Astrocyte (in vitro differentiated cells and primary cell): Measurements from ENCODE around the gene MEF2B. TPM values are rescaled to one million over a fixed set of nuclear protein-coding genes. Genes with fewer than 3 reads are reported as not detected.

Experiments
- DNase-seq: peaks from one replicate; pipeline ENCODE4 v3.0.0-alpha.2; 2010; ENCODE audit warnings: low read depth
- FAIRE-seq: peaks from 2 replicates; lab custom pipeline; 2011; peaks lifted over from hg19 to GRCh38; lab: Jason Lieb, UNC
- H2AFZ ChIP-seq: 2 replicates; pipeline ENCODE4 v1.6.0; 2012; ENCODE audit warnings: low read depth, low read length, inconsistent platforms
- H3K27ac ChIP-seq: 2 replicates; pipeline ENCODE4 v1.5.1; 2011; ENCODE audit warnings: low read depth, low read length, inconsistent platforms
- H3K27me3 ChIP-seq: 2 replicates; pipeline ENCODE4 v1.6.0; 2011; ENCODE audit warnings: low read length, inconsistent platforms; ENCODE audit not compliant: insufficient read depth
- H3K36me3 ChIP-seq: 2 replicates; pipeline ENCODE4 v1.5.1; 2011; ENCODE audit warnings: low read length, inconsistent platforms; ENCODE audit not compliant: insufficient read depth
- H3K4me1 ChIP-seq: 2 replicates; pipeline ENCODE4 v1.5.1; 2011; ENCODE audit warnings: low read length, inconsistent platforms; ENCODE audit not compliant: insufficient read depth
- H3K4me2 ChIP-seq: 2 replicates; pipeline ENCODE4 v1.6.0; 2012; ENCODE audit warnings: low read length, inconsistent platforms
- H3K4me3 ChIP-seq: 2 replicates; pipeline ENCODE4 v1.5.1; 2011; ENCODE audit warnings: low read depth, mild to moderate bottlenecking, low read length, inconsistent platforms; ENCODE audit not compliant: insufficient read depth
- H3K79me2 ChIP-seq: 2 replicates; pipeline ENCODE4 v1.6.0; 2012; ENCODE audit warnings: mild to moderate bottlenecking, low read length, inconsistent platforms; ENCODE audit not compliant: insufficient read depth
- H3K9ac ChIP-seq: 2 replicates; pipeline ENCODE4 v1.6.0; 2012; ENCODE audit warnings: mild to moderate bottlenecking, low read length, inconsistent platforms
- H3K9me3 ChIP-seq: 2 replicates; pipeline ENCODE4 v1.5.1; 2012; ENCODE audit warnings: low read depth, mild to moderate bottlenecking, low read length, inconsistent platforms; ENCODE audit not compliant: insufficient read depth
- H4K20me1 ChIP-seq: 2 replicates; pipeline ENCODE4 v1.6.0; 2012; ENCODE audit warnings: low read length, inconsistent platforms; ENCODE audit not compliant: insufficient read depth
- H3K27ac Mint-ChIP-seq: one replicate; pipeline ENCODE4 v1.8.0; 2021; ENCODE audit warnings: mild to moderate bottlenecking, mixed read lengths; ENCODE audit not compliant: unreplicated experiment
- H3K27me3 Mint-ChIP-seq: one replicate; pipeline ENCODE4 v1.8.0; 2021; ENCODE audit warnings: low read depth, mixed read lengths; ENCODE audit not compliant: unreplicated experiment
- H3K36me3 Mint-ChIP-seq: one replicate; pipeline ENCODE4 v1.8.0; 2021; ENCODE audit warnings: low read depth, mixed read lengths; ENCODE audit not compliant: unreplicated experiment
- H3K4me1 Mint-ChIP-seq: one replicate; pipeline ENCODE4 v1.8.0; 2021; ENCODE audit warnings: low read depth, mixed read lengths; ENCODE audit not compliant: unreplicated experiment
- H3K4me3 Mint-ChIP-seq: one replicate; pipeline ENCODE4 v1.8.0; 2021; ENCODE audit warnings: mild to moderate bottlenecking, moderate library complexity, mixed read lengths; ENCODE audit not compliant: unreplicated experiment
- H3K9me3 Mint-ChIP-seq: one replicate; pipeline ENCODE4 v1.8.0; 2021; ENCODE audit warnings: mild to moderate bottlenecking, mixed read lengths; ENCODE audit not compliant: unreplicated experiment
- EZH2 ChIP-seq: IDR thresholded peaks from 2 replicates; pipeline ENCODE4 v1.6.1; 2012; ENCODE audit warnings: mild to moderate bottlenecking, low read length, inconsistent platforms; ENCODE audit not compliant: insufficient read depth
- total RNA-seq: library from RNA; stranded (reverse); gene quantifications from 2 replicates; pipeline ENCODE4 v1.2.1, GENCODE V29; 2021
- TF ChIP-seq, protein P1 (sequence below): IDR thresholded peaks from 2 replicates; pipeline ENCODE4 v1.5.1; 2011; ENCODE audit warnings: low read depth, mild to moderate bottlenecking, inconsistent platforms, low read length, moderate library complexity; ENCODE audit not compliant: insufficient read depth

Gene MEF2B
- total RNA-seq, 1 donor from 2014 or later: 1.7 TPM

DNA sequence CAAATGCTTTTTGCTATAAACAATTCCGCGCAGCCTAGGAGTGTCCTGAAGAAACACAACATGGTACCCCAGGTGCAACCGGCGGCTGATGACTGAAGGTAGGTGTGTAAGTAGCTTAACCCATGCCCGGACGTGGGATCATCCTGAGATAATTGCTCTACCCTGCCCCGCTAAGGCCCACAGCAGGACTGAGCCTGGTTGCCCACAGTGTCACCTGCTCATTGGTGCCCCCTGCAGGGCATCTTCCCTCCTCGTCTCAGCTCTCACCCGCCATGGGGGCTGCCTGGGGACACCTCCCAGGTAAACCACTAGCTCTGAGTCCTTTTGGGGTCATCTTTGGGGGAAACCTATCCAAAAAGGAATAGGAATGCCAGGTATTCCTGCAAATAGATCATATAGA is 54.1 kb downstream of the MEF2B start:
- Mint-ChIP-seq H3K27ac (no peak overlapping the region), H3K9me3 (no peaks in the 10 kb centered on the region), H3K4me3 (no peak overlapping the region), H3K27me3 (peaks cover 11% of the 10 kb centered on the region), H3K36me3 (peaks cover 7% of the 10 kb centered on the region), H3K4me1 (peaks cover 10% of the 10 kb centered on the region)
- FAIRE-seq (no peak), DNase-seq (no peak)
- H4K20me1 ChIP-seq: no peaks in the 10 kb centered on the region
- H3K36me3 ChIP-seq: no peaks in the 10 kb centered on the region
- no peaks in the 10 kb centered on the region for H3K27me3 ChIP-seq
- H3K4me3 ChIP-seq: no peak overlapping the region
- H2AFZ ChIP-seq: no peak overlapping the region
- no peaks in the 10 kb centered on the region for H3K79me2 ChIP-seq
- H3K9me3 ChIP-seq: no peaks in the 10 kb centered on the region
- no peak overlapping the region for H3K9ac ChIP-seq
- H3K27ac ChIP-seq: no peak overlapping the region
- TF ChIP-seq EZH2: no peak
- TF ChIP-seq, protein P1, sequence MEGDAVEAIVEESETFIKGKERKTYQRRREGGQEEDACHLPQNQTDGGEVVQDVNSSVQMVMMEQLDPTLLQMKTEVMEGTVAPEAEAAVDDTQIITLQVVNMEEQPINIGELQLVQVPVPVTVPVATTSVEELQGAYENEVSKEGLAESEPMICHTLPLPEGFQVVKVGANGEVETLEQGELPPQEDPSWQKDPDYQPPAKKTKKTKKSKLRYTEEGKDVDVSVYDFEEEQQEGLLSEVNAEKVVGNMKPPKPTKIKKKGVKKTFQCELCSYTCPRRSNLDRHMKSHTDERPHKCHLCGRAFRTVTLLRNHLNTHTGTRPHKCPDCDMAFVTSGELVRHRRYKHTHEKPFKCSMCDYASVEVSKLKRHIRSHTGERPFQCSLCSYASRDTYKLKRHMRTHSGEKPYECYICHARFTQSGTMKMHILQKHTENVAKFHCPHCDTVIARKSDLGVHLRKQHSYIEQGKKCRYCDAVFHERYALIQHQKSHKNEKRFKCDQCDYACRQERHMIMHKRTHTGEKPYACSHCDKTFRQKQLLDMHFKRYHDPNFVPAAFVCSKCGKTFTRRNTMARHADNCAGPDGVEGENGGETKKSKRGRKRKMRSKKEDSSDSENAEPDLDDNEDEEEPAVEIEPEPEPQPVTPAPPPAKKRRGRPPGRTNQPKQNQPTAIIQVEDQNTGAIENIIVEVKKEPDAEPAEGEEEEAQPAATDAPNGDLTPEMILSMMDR: peak; percentile 31
- H3K4me2 ChIP-seq: no peak overlapping the region
- H3K4me1 ChIP-seq: peaks cover 7% of the 10 kb centered on the region

DNA sequence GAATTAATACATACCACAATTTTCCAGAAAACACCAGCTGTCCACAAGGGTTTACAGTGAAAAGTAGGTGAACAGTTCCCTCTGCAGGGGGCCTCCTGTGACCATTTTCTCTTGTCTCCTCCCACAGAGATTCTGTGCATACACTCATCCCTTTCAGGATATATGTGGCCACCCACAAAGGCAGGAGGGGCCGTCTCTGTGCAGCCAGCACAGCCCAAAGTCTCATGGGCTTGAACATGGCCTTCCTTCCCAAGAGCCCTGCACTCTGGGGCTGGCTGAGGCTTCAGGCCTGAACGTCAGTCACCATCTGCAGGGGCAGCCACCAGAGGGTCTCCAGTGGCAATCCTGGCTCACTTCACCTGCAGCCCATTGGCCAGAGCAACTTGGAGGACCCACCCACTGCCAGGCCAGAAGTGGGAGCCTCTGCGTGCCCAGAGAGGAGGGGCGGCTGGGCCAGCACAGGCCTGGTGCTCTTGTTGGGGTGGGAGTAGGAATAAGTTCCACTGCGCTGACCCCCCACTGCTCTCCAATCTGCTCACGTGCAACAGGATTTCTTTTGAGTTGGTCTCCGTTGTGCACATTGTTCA is 56.9 kb downstream of the MEF2B start:
- Mint-ChIP-seq H3K4me1 (peaks cover 12% of the 10 kb centered on the region), H3K36me3 (peaks cover 7% of the 10 kb centered on the region), H3K9me3 (no peaks in the 10 kb centered on the region), H3K27ac (no peak overlapping the region), H3K4me3 (no peak overlapping the region), H3K27me3 (peaks cover 15% of the 10 kb centered on the region)
- Histone ChIP-seq H2AFZ (peak overlapping the region; percentile 26), H3K79me2 (no peaks in the 10 kb centered on the region), H4K20me1 (no peaks in the 10 kb centered on the region), H3K4me1 (peaks cover 12% of the 10 kb centered on the region), H3K4me2 (no peak overlapping the region), H3K27ac (no peak overlapping the region), H3K36me3 (no peaks in the 10 kb centered on the region), H3K4me3 (no peak overlapping the region), H3K9me3 (no peaks in the 10 kb centered on the region), H3K9ac (no peak overlapping the region), H3K27me3 (no peaks in the 10 kb centered on the region)
- FAIRE-seq: no peak
- DNase-seq: no peak
- TF ChIP-seq, protein P1: no peak
- TF ChIP-seq EZH2: no peak

DNA sequence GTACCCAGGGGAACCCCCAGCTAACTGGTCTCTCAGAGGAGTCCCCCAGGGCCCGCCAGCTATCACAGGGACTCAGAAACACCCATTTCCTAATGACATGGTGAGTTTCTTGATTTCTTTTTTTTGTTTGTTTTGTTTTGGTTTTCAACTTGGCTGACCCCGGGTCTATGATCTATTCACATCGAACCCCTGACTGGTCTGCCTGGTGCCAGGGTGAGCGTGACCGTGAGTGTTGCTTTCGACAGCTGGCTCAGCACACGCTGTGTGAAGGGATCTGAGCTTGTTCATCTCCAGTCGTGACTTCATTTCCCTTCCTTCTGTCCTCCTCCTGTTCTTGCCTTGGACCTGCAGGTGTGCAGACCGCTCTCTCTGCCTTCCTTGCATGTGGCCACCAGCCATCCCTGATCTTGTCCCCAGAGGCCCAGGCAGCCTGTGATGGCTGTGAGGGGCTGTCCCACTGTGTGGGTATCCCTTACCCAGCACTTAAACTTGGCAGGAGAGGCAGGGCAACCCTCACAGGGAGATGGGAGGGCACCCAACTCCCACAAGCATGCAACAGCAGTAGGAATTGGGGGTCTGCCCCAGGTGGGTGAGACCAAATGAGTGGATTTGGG is 58.0 kb downstream of the MEF2B start:
- H3K4me3 Mint-ChIP-seq: no peak overlapping the region
- Histone ChIP-seq H3K79me2 (no peaks in the 10 kb centered on the region), H4K20me1 (no peaks in the 10 kb centered on the region), H3K27ac (no peak overlapping the region), H3K9ac (no peak overlapping the region), H2AFZ (no peak overlapping the region), H3K9me3 (no peaks in the 10 kb centered on the region), H3K4me1 (peaks cover 12% of the 10 kb centered on the region), H3K27me3 (no peaks in the 10 kb centered on the region), H3K4me3 (no peak overlapping the region), H3K4me2 (no peak overlapping the region), H3K36me3 (no peaks in the 10 kb centered on the region)
- TF ChIP-seq, protein P1: no peak
- no peak for TF ChIP-seq EZH2
- peaks cover 16% of the 10 kb centered on the region for H3K27me3 Mint-ChIP-seq
- FAIRE-seq (no peak), DNase-seq (no peak)
- no peak overlapping the region for H3K27ac Mint-ChIP-seq
- peaks cover 11% of the 10 kb centered on the region for H3K36me3 Mint-ChIP-seq
- peaks cover 12% of the 10 kb centered on the region for H3K4me1 Mint-ChIP-seq
- no peaks in the 10 kb centered on the region for H3K9me3 Mint-ChIP-seq
